Activated CD8-positive, alpha-beta memory T cell treated with anti-CD3 and anti-CD28 coated beads for 24 hours (primary cell): Measurements from ENCODE around the gene ZMAT3.

Source experiments
- DNase-seq: peaks from one replicate; pipeline ENCODE4 v3.0.0-alpha.2; 2020

ZMAT3 gene

GRCh38 chr3:179021119-179021903, 50.3 kb downstream of the ZMAT3 start:
- DNase-seq: no peak

- no peak for DNase-seq
Measured at GRCh38 chr3:179020112-179020511, 51.5 kb downstream of the ZMAT3 start.

GRCh38 chr3:179018808-179019207, 52.8 kb downstream of the ZMAT3 start:
- DNase-seq: no peak

GRCh38 chr3:179016979-179017670, 54.5 kb downstream of the ZMAT3 start:
- DNase-seq: no peak

GRCh38 chr3:179015551-179016020, 56.0 kb downstream of the ZMAT3 start:
- DNase-seq: no peak

- no peak for DNase-seq
Measured at GRCh38 chr3:179005706-179006105, 65.9 kb downstream of the ZMAT3 start.

- no peak for DNase-seq
Measured at GRCh38 chr3:179005213-179005612, 66.4 kb downstream of the ZMAT3 start.

GRCh38 chr3:179000659-179001058, 71.0 kb downstream of the ZMAT3 start:
- no peak for DNase-seq

GRCh38 chr3:179000144-179000543, 71.5 kb downstream of the ZMAT3 start:
- no peak for DNase-seq

GRCh38 chr3:178996399-178996798, 75.2 kb downstream of the ZMAT3 start:
- DNase-seq: no peak

- DNase-seq: no peak
Measured at GRCh38 chr3:178990293-178990692, 81.3 kb downstream of the ZMAT3 start.

- DNase-seq: no peak
Measured at GRCh38 chr3:178989821-178990220, 81.8 kb downstream of the ZMAT3 start.

- DNase-seq: no peak
Measured at GRCh38 chr3:178987745-178988144, 83.9 kb downstream of the ZMAT3 start.

GRCh38 chr3:178986456-178986855, 85.2 kb downstream of the ZMAT3 start:
- DNase-seq: no peak

GRCh38 chr3:178982137-178982536, 89.5 kb downstream of the ZMAT3 start:
- no peak for DNase-seq

GRCh38 chr3:178975320-178975719, 96.3 kb downstream of the ZMAT3 start:
- no peak for DNase-seq

- no peak for DNase-seq
Measured at GRCh38 chr3:178971614-178972013, 100.0 kb downstream of the ZMAT3 start.

GRCh38 chr3:178969004-178969700, 102.5 kb downstream of the ZMAT3 start:
- no peak for DNase-seq
